HepG2 (cell line): ENCODE data around the gene DIS3L2. TPM values are rescaled to one million over a fixed set of nuclear protein-coding genes. Genes with fewer than 3 reads are reported as not detected.

ENCODE experiments used
- ATAC-seq: fragments of 200-7000 bp; cut with Tn5 transposase; 3 replicates; pipeline ENCODE4 v1.9.1; 2020; ENCODE audit warnings: mild to moderate bottlenecking, moderate library complexity
- BruUV-seq: library from RNA; stranded (reverse); fragments of 400-500 nt; replicated peaks from 2 replicates; lab custom pipeline; 2021; lab: Mats Ljungman, UMichigan
- CTCF ChIA-PET: fragments of 300-600 bp; formaldehyde crosslinking; extraction: SDS; loops from one replicate; lab custom pipeline; 2021; ENCODE audit warnings: low total read pairs, inconsistent platforms, low intra/inter-chr PET ratio; lab: Yijun Ruan, JAX
- POLR2A ChIA-PET: fragments of 350-600 bp; sonication (Branson Sonifier 250); formaldehyde crosslinking; loops from one replicate; lab custom pipeline; 2020; ENCODE audit warnings: antibody characterized with exemption, inconsistent platforms; lab: Yijun Ruan, JAX
- DNase-seq: peaks from one replicate; pipeline ENCODE4 v3.0.0-alpha.2; 2015; ENCODE audit warnings: low spot score
- FAIRE-seq: peaks from 3 replicates; lab custom pipeline; 2011; peaks lifted over from hg19 to GRCh38; lab: Jason Lieb, UNC
- H2AFZ ChIP-seq: one replicate; pipeline ENCODE4 v1.6.1; 2011; ENCODE audit warnings: low read length, inconsistent platforms
- H3K27ac ChIP-seq: fragments of 300-600 bp; 3 replicates; pipeline ENCODE4 v1.8.0; 2011; ENCODE audit warnings: mixed run types, mild to moderate bottlenecking, mixed read lengths, low read length, inconsistent platforms; ENCODE audit not compliant: insufficient read depth; ENCODE audit errors: extremely low read length
- H3K27me3 ChIP-seq, 2 experiments: fragments of 200-600 bp in 1 of 2; 2 replicates in 1 of 2; 3 replicates in 1 of 2; pipeline versions ENCODE4 v1.6.0 to v1.8.0; 2011; ENCODE audit warnings: low read length in 2 of 2, mild to moderate bottlenecking in 2 of 2, moderate library complexity in 2 of 2, inconsistent platforms in 1 of 2; ENCODE audit not compliant: insufficient read depth in 2 of 2, control insufficient read depth in 1 of 2
- H3K36me3 ChIP-seq, 2 experiments: fragments of 200-600 bp in 1 of 2; replicated peaks in 1 of 2; 2 replicates in 1 of 2; 3 replicates in 1 of 2; pipeline versions ENCODE4 v1.5.1 to v1.8.0; 2011; ENCODE audit warnings: low read length in 2 of 2, inconsistent platforms in 1 of 2; ENCODE audit not compliant: insufficient read depth in 2 of 2, control insufficient read depth in 1 of 2
- H3K4me1 ChIP-seq: 2 replicates; pipeline ENCODE4 v1.5.1; 2012; ENCODE audit warnings: low read length, inconsistent platforms; ENCODE audit not compliant: insufficient read depth
- H3K4me2 ChIP-seq: 2 replicates; pipeline ENCODE4 v1.6.0; 2011; ENCODE audit warnings: low read depth, low read length, inconsistent platforms
- H3K4me3 ChIP-seq, 3 experiments: fragments of 200-600 bp in 1 of 3; sonication (generic), shearing (Covaris generic) in 1 of 3; replicated peaks in 1 of 3; 2 replicates each; pipeline ENCODE4 v1.5.1; 2011 to 2016; ENCODE audit warnings: low read length in 3 of 3, inconsistent platforms in 2 of 3, low read depth in 2 of 3, mild to moderate bottlenecking in 2 of 3, control low read depth in 1 of 3, mixed read lengths in 1 of 3; ENCODE audit not compliant: insufficient read depth in 1 of 3
- H3K79me2 ChIP-seq: one replicate; pipeline ENCODE4 v1.6.1; 2011; ENCODE audit warnings: low read length, inconsistent platforms; ENCODE audit not compliant: insufficient read depth
- H3K9ac ChIP-seq: 2 replicates; pipeline ENCODE4 v1.6.0; 2011; ENCODE audit warnings: mild to moderate bottlenecking, low read depth, low read length, inconsistent platforms; ENCODE audit not compliant: insufficient read depth
- H3K9me3 ChIP-seq: 2 replicates; pipeline ENCODE4 v1.5.1; 2012; ENCODE audit warnings: mild to moderate bottlenecking, low read length
- H4K20me1 ChIP-seq: 2 replicates; pipeline ENCODE4 v1.6.0; 2011; ENCODE audit warnings: inconsistent platforms, mild to moderate bottlenecking, low read length, moderate library complexity; ENCODE audit not compliant: insufficient read depth
- ARHGAP35 ChIP-seq: sonication (generic); formaldehyde crosslinking; IDR thresholded peaks from 2 replicates; pipeline ENCODE4 v1.9.0; 2022; ENCODE audit warnings: mild to moderate bottlenecking, inconsistent platforms, moderate library complexity, missing genetic modification reagents, borderline replicate concordance
- FOXK1 ChIP-seq: sonication (generic); formaldehyde crosslinking; IDR thresholded peaks from 2 replicates; pipeline ENCODE4 v1.4.0; 2020; ENCODE audit warnings: low read depth, missing genetic modification reagents, borderline replicate concordance
- TOPORS ChIP-seq: sonication (generic); formaldehyde crosslinking; IDR thresholded peaks from 2 replicates; pipeline ENCODE4 v1.8.0; 2023; ENCODE audit warnings: mild to moderate bottlenecking, missing genetic modification reagents
- ZFP36 ChIP-seq: fragments of 150-350 bp; IDR thresholded peaks from 2 replicates; pipeline ENCODE4 v1.6.1; 2018; ENCODE audit warnings: borderline replicate concordance, low read length, low read depth; ENCODE audit not compliant: partially characterized antibody
- ZNF629 ChIP-seq: sonication (generic); formaldehyde crosslinking; conservative IDR thresholded peaks from 2 replicates; pipeline ENCODE4 v1.5.0; 2020; ENCODE audit warnings: missing genetic modification reagents
- ZUFSP ChIP-seq: sonication (generic); formaldehyde crosslinking; IDR thresholded peaks from 2 replicates; pipeline ENCODE4 v1.9.0; 2021; ENCODE audit warnings: missing genetic modification reagents, mild to moderate bottlenecking, borderline replicate concordance
- WGBS: methylation state at CpG from one replicate; pipeline ENCODE4 v1.1.6; 2017; ENCODE audit warnings: low lambda C conversion rate; 5-methylcytosine and 5-hydroxymethylcytosine counted together
- in situ Hi-C: cut with HindIII; loops from 2 replicates; pipeline ENCODE4 v1.10.0; 2017; ENCODE audit warnings: low pct_unique_long_range_greater_than_20kb; ENCODE audit not compliant: extremely low pct_ligation_motif_present
- intact Hi-C: fragments of 100-400 bp; cut with micrococcal nuclease; formaldehyde crosslinking; loops from one replicate; pipeline ENCODE4 v1.10.0; 2022; ENCODE audit not compliant: unreplicated experiment
- polyA plus RNA-seq, 8 experiments: library from polyadenylated mRNA; depleted of rRNA in 3 of 8; stranded (reverse) in 7 of 8; unstranded in 1 of 8; fragments of >200 nt; fragmentation: Illumina TruSeq in 4 of 8; extraction: Trizol in 4 of 8; gene quantifications; 2 replicates each; pipeline versions ENCODE4 v1.2.1 to v1.2.3, GENCODE V29; 2011 to 2016; ENCODE audit warnings: low read depth in 4 of 8, missing spikeins in 1 of 8, mixed read lengths in 1 of 8; ENCODE audit not compliant: insufficient read depth in 1 of 8
- total RNA-seq, 5 experiments: library from RNA; depleted of rRNA; stranded (reverse); fragments of >200 nt; fragmentation: Illumina TruSeq; extraction: Trizol; gene quantifications; 2 replicates each; pipeline ENCODE4 v1.2.3, GENCODE V29; 2016; ENCODE audit warnings: low read depth in 1 of 5
- TF ChIP-seq, protein P1 (sequence below): sonication (generic); formaldehyde crosslinking; IDR thresholded peaks from 2 replicates; pipeline ENCODE4 v1.5.0; 2020; ENCODE audit warnings: mild to moderate bottlenecking, missing genetic modification reagents

DIS3L2 gene
- total and polyA plus RNA-seq, 2 of the 13 experiments (the other 11 are each of a cell fraction or from before 2014, with no cell fraction given), result 7.0 to 23.9 TPM

DNA sequence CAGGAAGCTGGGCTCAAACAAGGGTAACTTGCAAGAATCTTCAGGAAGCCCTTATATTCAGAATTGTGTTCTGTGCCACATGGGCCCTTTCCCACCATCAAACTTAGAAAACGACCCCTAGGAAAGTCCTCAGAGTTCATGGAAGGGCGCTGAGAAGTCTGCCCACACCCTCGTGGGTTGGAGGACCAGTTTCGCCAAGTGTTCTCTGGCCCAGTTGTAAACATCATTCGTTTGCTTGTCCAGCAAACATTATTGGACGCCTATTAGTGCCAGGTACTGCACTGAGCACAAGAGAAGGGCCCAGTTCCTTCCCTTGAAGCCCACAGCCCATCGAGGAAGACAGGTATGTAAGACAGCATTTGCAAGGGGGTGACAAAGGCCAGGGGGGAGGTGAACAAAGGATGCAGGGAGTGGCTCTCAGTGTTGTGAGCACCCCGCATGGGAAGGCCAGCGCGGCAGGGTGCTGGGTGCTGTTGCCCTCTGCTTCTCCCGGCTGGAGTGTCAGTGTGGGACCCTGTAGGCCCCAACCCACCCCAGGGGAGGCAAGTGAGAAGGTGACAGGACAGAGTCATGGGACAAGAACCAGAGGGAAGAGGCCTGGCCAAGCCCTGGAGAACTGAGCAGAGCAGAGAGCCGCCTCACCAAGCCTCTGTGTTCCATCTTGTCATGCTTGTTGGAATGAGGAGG lies 356.8 kb downstream of the DIS3L2 start:
- Histone ChIP-seq H3K4me1 (no peaks in the 10 kb centered on the region), H4K20me1 (no peaks in the 10 kb centered on the region), H3K27me3 (no peaks in the 10 kb centered on the region), H3K9ac (no peak overlapping the region), H2AFZ (no peak overlapping the region), H3K9me3 (peaks cover 5% of the 10 kb centered on the region), H3K79me2 (no peaks in the 10 kb centered on the region), H3K27ac (no peak overlapping the region), H3K36me3 (peaks cover 1 to 5% of the 10 kb centered on the region in 2 experiments; a peak in 2 of 5 replicates), H3K4me3 (no peak overlapping the region)
- FAIRE-seq, result no peak
- BruUV-seq, result no TSS peak
- CTCF ChIA-PET, result no interaction called here
- WGBS, result 90% methylated on average over 12 of the region's 12 CpGs
- TF ChIP-seq ARHGAP35, result no peak
- TF ChIP-seq ZNF629 (CRISPR knock-in tag), result no peak
- TF ChIP-seq, protein P1, sequence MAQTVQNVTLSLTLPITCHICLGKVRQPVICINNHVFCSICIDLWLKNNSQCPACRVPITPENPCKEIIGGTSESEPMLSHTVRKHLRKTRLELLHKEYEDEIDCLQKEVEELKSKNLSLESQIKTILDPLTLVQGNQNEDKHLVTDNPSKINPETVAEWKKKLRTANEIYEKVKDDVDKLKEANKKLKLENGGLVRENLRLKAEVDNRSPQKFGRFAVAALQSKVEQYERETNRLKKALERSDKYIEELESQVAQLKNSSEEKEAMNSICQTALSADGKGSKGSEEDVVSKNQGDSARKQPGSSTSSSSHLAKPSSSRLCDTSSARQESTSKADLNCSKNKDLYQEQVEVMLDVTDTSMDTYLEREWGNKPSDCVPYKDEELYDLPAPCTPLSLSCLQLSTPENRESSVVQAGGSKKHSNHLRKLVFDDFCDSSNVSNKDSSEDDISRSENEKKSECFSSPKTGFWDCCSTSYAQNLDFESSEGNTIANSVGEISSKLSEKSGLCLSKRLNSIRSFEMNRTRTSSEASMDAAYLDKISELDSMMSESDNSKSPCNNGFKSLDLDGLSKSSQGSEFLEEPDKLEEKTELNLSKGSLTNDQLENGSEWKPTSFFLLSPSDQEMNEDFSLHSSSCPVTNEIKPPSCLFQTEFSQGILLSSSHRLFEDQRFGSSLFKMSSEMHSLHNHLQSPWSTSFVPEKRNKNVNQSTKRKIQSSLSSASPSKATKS (CRISPR knock-in tag), result no peak
- TF ChIP-seq ZFP36, result no peak
- no peak for TF ChIP-seq FOXK1 (CRISPR knock-in tag)
- TF ChIP-seq ZUFSP (CRISPR knock-in tag), result no peak
- TF ChIP-seq TOPORS (CRISPR knock-in tag), result no peak
- TF ChIP-seq, all 625 proteins: peak for 0
- ATAC-seq, result no peak
- no peak for DNase-seq
- POLR2A ChIA-PET, result no interaction called here
- intact Hi-C loops (no loop called here), in situ Hi-C loops (no loop called here)
- H3K4me2 ChIP-seq, result no peak overlapping the region
